H9 (cell line): ENCODE measurements around the gene CACNB3. TPM values are rescaled to one million over a fixed set of nuclear protein-coding genes. Genes with fewer than 3 reads are reported as not detected.

Experiments used
- DNase-seq: peaks from one replicate; pipeline ENCODE4 v3.0.0-alpha.2; 2017
- H2AFZ ChIP-seq: one replicate; pipeline ENCODE4 v1.6.1; 2013; ENCODE audit warnings: mild to moderate bottlenecking, low read length, control low read depth, moderate library complexity
- H2AK5ac ChIP-seq: 2 replicates; pipeline ENCODE4 v1.6.1; 2013; ENCODE audit warnings: low read length, control low read depth, mixed read lengths; ENCODE audit not compliant: insufficient read length
- H2BK120ac ChIP-seq: one replicate; pipeline ENCODE4 v1.6.1; 2013; ENCODE audit warnings: low read depth, mild to moderate bottlenecking, low read length, control low read depth, inconsistent platforms; ENCODE audit not compliant: poor library complexity, severe bottlenecking
- H2BK12ac ChIP-seq: 2 replicates; pipeline ENCODE4 v1.6.1; 2013; ENCODE audit warnings: low read length, control low read depth, mixed read lengths, low read depth; ENCODE audit not compliant: insufficient read length
- H2BK15ac ChIP-seq: 2 replicates; pipeline ENCODE4 v1.6.1; 2013; ENCODE audit warnings: low read depth, low read length, control low read depth
- H2BK20ac ChIP-seq: one replicate; pipeline ENCODE4 v1.6.1; 2013; ENCODE audit warnings: low read depth, mild to moderate bottlenecking, low read length, control low read depth, inconsistent platforms; ENCODE audit not compliant: poor library complexity, severe bottlenecking
- H2BK5ac ChIP-seq: 2 replicates; pipeline ENCODE4 v1.6.1; 2013; ENCODE audit warnings: low read length, control low read depth, mixed read lengths; ENCODE audit not compliant: insufficient read length
- H3K14ac ChIP-seq: 2 replicates; pipeline ENCODE4 v1.6.1; 2013; ENCODE audit warnings: low read length, control low read depth; ENCODE audit not compliant: insufficient read depth
- H3K18ac ChIP-seq: 2 replicates; pipeline ENCODE4 v1.6.1; 2013; ENCODE audit warnings: low read depth, mild to moderate bottlenecking, mixed read lengths, low read length, control low read depth; ENCODE audit not compliant: insufficient read length
- H3K23ac ChIP-seq: 2 replicates; pipeline ENCODE4 v1.6.1; 2013; ENCODE audit warnings: low read length, control low read depth, mixed read lengths, low read depth; ENCODE audit not compliant: insufficient read length
- H3K23me2 ChIP-seq: 2 replicates; pipeline ENCODE4 v1.6.1; 2013; ENCODE audit warnings: low read depth, mild to moderate bottlenecking, mixed read lengths, low read length, control low read depth; ENCODE audit not compliant: insufficient read length, poor library complexity, severe bottlenecking
- H3K27ac ChIP-seq: 2 replicates; pipeline ENCODE4 v1.5.1; 2013; ENCODE audit warnings: low read length, control low read depth, mixed read lengths, low read depth; ENCODE audit not compliant: insufficient read length
- H3K27me3 ChIP-seq: 2 replicates; pipeline ENCODE4 v1.6.1; 2013; ENCODE audit warnings: low read length, control low read depth, inconsistent platforms; ENCODE audit not compliant: insufficient read depth
- H3K4ac ChIP-seq: 2 replicates; pipeline ENCODE4 v1.6.1; 2013; ENCODE audit warnings: low read depth, mild to moderate bottlenecking, control low read depth, inconsistent platforms, low read length, moderate library complexity
- H3K4me1 ChIP-seq: 2 replicates; pipeline ENCODE4 v1.6.1; 2013; ENCODE audit warnings: low read length, control low read depth, inconsistent platforms; ENCODE audit not compliant: insufficient read depth
- H3K4me2 ChIP-seq: 2 replicates; pipeline ENCODE4 v1.6.1; 2013; ENCODE audit warnings: low read length, control low read depth, mixed read lengths; ENCODE audit not compliant: insufficient read length, insufficient read depth
- H3K56ac ChIP-seq: 2 replicates; pipeline ENCODE4 v1.6.1; 2013; ENCODE audit warnings: low read depth, mild to moderate bottlenecking, mixed read lengths, low read length, control low read depth; ENCODE audit not compliant: insufficient read length
- H3K79me1 ChIP-seq: 2 replicates; pipeline ENCODE4 v1.6.1; 2013; ENCODE audit warnings: low read depth, mild to moderate bottlenecking, moderate library complexity, low read length, control low read depth, inconsistent platforms; ENCODE audit not compliant: insufficient read depth, poor library complexity, severe bottlenecking
- H3K79me2 ChIP-seq: 2 replicates; pipeline ENCODE4 v1.6.1; 2013; ENCODE audit warnings: low read length, control low read depth, inconsistent platforms; ENCODE audit not compliant: insufficient read depth
- H3K9ac ChIP-seq: 2 replicates; pipeline ENCODE4 v1.6.1; 2013; ENCODE audit warnings: low read length, control low read depth, mixed read lengths; ENCODE audit not compliant: insufficient read length; ENCODE audit errors: extremely low read depth
- H3K9me3 ChIP-seq: one replicate; pipeline ENCODE4 v1.6.1; 2013; ENCODE audit warnings: low read depth, low read length, inconsistent platforms; ENCODE audit not compliant: control insufficient read depth
- H3T11ph ChIP-seq: one replicate; pipeline ENCODE4 v1.6.1; 2013; ENCODE audit warnings: mild to moderate bottlenecking, low read length, control low read depth, inconsistent platforms
- H4K20me1 ChIP-seq: one replicate; pipeline ENCODE4 v1.6.1; 2013; ENCODE audit not compliant: control insufficient read depth, insufficient read length, insufficient read depth
- H4K5ac ChIP-seq: 2 replicates; pipeline ENCODE4 v1.6.1; 2013; ENCODE audit warnings: low read depth, mild to moderate bottlenecking, mixed read lengths, low read length, control low read depth; ENCODE audit not compliant: insufficient read length
- H4K8ac ChIP-seq: replicated peaks from 2 replicates; pipeline ENCODE4 v1.6.1; 2013; ENCODE audit warnings: low read length, control low read depth, mixed read lengths, low read depth; ENCODE audit not compliant: insufficient read length
- H4K91ac ChIP-seq: 2 replicates; pipeline ENCODE4 v1.6.1; 2013; ENCODE audit warnings: low read depth, mild to moderate bottlenecking, moderate library complexity, mixed read lengths, low read length, control low read depth; ENCODE audit not compliant: insufficient read length
- H3K27ac Mint-ChIP-seq, 3 experiments: 2 replicates in 2 of 3; 3 replicates in 1 of 3; pipeline ENCODE4 v1.8.0; 2020 to 2021; ENCODE audit warnings: mixed read lengths in 3 of 3, mild to moderate bottlenecking in 1 of 3, moderate library complexity in 1 of 3
- H3K27me3 Mint-ChIP-seq: 2 replicates; pipeline ENCODE4 v1.8.0; 2021; ENCODE audit warnings: low read depth, mild to moderate bottlenecking, moderate library complexity, mixed read lengths
- H3K36me3 Mint-ChIP-seq, 3 experiments: 2 replicates in 2 of 3; 3 replicates in 1 of 3; pipeline ENCODE4 v1.8.0; 2020 to 2021; ENCODE audit warnings: low read depth in 3 of 3, mixed read lengths in 3 of 3; ENCODE audit not compliant: insufficient read depth in 1 of 3
- H3K4me1 Mint-ChIP-seq, 2 experiments: 2 replicates each; pipeline ENCODE4 v1.8.0; 2020; ENCODE audit warnings: mixed read lengths in 2 of 2
- H3K4me3 Mint-ChIP-seq, 2 experiments: 2 replicates in 1 of 2; 3 replicates in 1 of 2; pipeline ENCODE4 v1.8.0; 2020 to 2021; ENCODE audit warnings: mild to moderate bottlenecking in 2 of 2, mixed read lengths in 2 of 2, moderate library complexity in 1 of 2
- H3K9me3 Mint-ChIP-seq, 2 experiments: 2 replicates in 1 of 2; 3 replicates in 1 of 2; pipeline ENCODE4 v1.8.0; 2020; ENCODE audit warnings: mild to moderate bottlenecking in 2 of 2, mixed read lengths in 2 of 2, moderate library complexity in 1 of 2
- WGBS: extraction: QIAGEN DNeasy Blood & Tissue Kit; methylation state at CpG from one replicate; pipeline ENCODE4 v1.1.7; 2013; ENCODE audit warnings: missing lambda C conversion rate, low lambda C conversion rate, mixed read lengths; ENCODE audit not compliant: insufficient read length; ENCODE audit errors: extremely low coverage; 5-methylcytosine and 5-hydroxymethylcytosine counted together
- total RNA-seq: library from RNA; stranded (reverse); gene quantifications from 2 replicates; pipeline ENCODE4 v1.2.1, GENCODE V29; 2021
- TF ChIP-seq, protein P1 (sequence below): fragments of 200-600 bp; sonication (generic); conservative IDR thresholded peaks from 3 replicates; pipeline ENCODE4 v1.8.0; 2021; ENCODE audit warnings: antibody characterized with exemption, mild to moderate bottlenecking

CACNB3 gene
- total RNA-seq, 1 experiment from 2014 or later, result 35.1 TPM

GRCh38 chr12:48826209-48826855 lies 8.0 kb downstream of the CACNB3 start:
- no peaks in the 10 kb centered on the region for H3K23me2 ChIP-seq
- H3K4me1 ChIP-seq, result no peaks in the 10 kb centered on the region
- no CpG with 5 or more reads among the region's 15 CpGs for WGBS
- no peaks in the 10 kb centered on the region for H4K20me1 ChIP-seq
- no peaks in the 10 kb centered on the region for H3K79me1 ChIP-seq
- no peak overlapping the region for H3K18ac ChIP-seq
- peak overlapping the region in 2 of 3 experiments; percentile 17 to 55; a peak in 4 of 7 replicates for H3K27ac Mint-ChIP-seq
- no peak overlapping the region for H4K5ac ChIP-seq
- H3K27me3 Mint-ChIP-seq, result peaks cover 1% of the 10 kb centered on the region; the same call in 1 of the 2 replicates
- no peaks in the 10 kb centered on the region; the same call in 1 of the 2 replicates for H3K27me3 ChIP-seq
- H4K91ac ChIP-seq, result no peak overlapping the region
- DNase-seq, result no peak
- no peak overlapping the region for H3K4ac ChIP-seq
- no peak overlapping the region for H3K14ac ChIP-seq
- H3K4me1 Mint-ChIP-seq, result peaks cover 13 to 22% of the 10 kb centered on the region in 2 experiments
- H4K8ac ChIP-seq, result no peak overlapping the region
- peak overlapping the region in 1 of 2 experiments; percentile 21; a peak in 1 of 5 replicates for H3K4me3 Mint-ChIP-seq
- H2BK12ac ChIP-seq, result no peak overlapping the region
- H3K79me2 ChIP-seq, result no peaks in the 10 kb centered on the region
- no peak overlapping the region for H3K9ac ChIP-seq
- H3K23ac ChIP-seq, result no peak overlapping the region
- no peak overlapping the region for H2BK5ac ChIP-seq
- no peaks in the 10 kb centered on the region for H3K9me3 ChIP-seq
- no peak overlapping the region for H2AK5ac ChIP-seq
- H2AFZ ChIP-seq, result no peak overlapping the region
- no peak overlapping the region for H3K56ac ChIP-seq
- H3T11ph ChIP-seq, result no peak overlapping the region
- H3K27ac ChIP-seq, result no peak overlapping the region
- H3K36me3 Mint-ChIP-seq, result peaks cover 20 to 77% (median 54%) of the 10 kb centered on the region in 3 experiments; a peak in 6 of 7 replicates
- no peak overlapping the region for H2BK20ac ChIP-seq
- no peak overlapping the region for H3K4me2 ChIP-seq
- H2BK15ac ChIP-seq, result no peak overlapping the region
- TF ChIP-seq, protein P1, sequence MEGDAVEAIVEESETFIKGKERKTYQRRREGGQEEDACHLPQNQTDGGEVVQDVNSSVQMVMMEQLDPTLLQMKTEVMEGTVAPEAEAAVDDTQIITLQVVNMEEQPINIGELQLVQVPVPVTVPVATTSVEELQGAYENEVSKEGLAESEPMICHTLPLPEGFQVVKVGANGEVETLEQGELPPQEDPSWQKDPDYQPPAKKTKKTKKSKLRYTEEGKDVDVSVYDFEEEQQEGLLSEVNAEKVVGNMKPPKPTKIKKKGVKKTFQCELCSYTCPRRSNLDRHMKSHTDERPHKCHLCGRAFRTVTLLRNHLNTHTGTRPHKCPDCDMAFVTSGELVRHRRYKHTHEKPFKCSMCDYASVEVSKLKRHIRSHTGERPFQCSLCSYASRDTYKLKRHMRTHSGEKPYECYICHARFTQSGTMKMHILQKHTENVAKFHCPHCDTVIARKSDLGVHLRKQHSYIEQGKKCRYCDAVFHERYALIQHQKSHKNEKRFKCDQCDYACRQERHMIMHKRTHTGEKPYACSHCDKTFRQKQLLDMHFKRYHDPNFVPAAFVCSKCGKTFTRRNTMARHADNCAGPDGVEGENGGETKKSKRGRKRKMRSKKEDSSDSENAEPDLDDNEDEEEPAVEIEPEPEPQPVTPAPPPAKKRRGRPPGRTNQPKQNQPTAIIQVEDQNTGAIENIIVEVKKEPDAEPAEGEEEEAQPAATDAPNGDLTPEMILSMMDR, result no peak
- H3K9me3 Mint-ChIP-seq, result no peaks in the 10 kb centered on the region
- H2BK120ac ChIP-seq, result no peak overlapping the region
